HG02938 (cell line): Measurements from ENCODE around the gene LYG1.
"Not testable (repeated sequence)": the region's sequence is repeated elsewhere in the genome, so short reads cannot be mapped to it uniquely, and the experiment has no call there.

Experiments
- ATAC-seq: cut with Tn5 transposase; IDR thresholded peaks from one replicate; pipeline ENCODE4 v1.9.1; 2021; ENCODE audit warnings: mild to moderate bottlenecking, moderate library complexity; ENCODE audit not compliant: unreplicated experiment

Gene LYG1

GRCh38 chr2:99278195-99278765 is 22.7 kb downstream of the LYG1 start:
- not testable (repeated sequence) for ATAC-seq

GRCh38 chr2:99275882-99276281 is 25.1 kb downstream of the LYG1 start:
- ATAC-seq = no peak

- no peak for ATAC-seq
Observed at GRCh38 chr2:99261242-99261641, 39.8 kb downstream of the LYG1 start.

GRCh38 chr2:99260184-99260583 is 40.8 kb downstream of the LYG1 start:
- no peak for ATAC-seq

GRCh38 chr2:99259465-99259864 is 41.5 kb downstream of the LYG1 start:
- ATAC-seq = no peak

DNA sequence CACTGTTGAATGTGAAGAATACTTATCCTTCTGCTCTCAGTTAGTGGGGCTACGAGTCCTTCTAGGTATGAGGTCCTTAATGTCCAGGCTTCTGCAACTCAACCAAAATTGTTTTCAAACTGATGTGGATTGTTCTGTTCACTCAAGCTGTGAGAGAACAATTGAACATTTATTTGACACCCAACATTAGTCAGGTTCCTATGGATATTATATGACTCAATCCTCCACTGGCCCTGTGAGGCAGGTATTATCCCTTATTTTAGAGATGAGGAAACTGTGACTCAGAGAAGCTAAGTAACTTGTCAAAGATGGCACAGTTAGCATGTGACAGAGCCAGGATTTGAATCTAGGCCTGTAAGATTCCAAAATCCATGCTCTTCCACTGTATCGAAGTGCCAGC is 44.3 kb downstream of the LYG1 start:
- ATAC-seq = no peak

GRCh38 chr2:99255491-99256318 is 45.3 kb downstream of the LYG1 start, which contains the start of gene LYG2:
Gene LYG2 (minus strand): TSS chr2:99255666. CDS start chr2:99254260, 1,406 bp downstream.
- ATAC-seq = no peak

- no peak for ATAC-seq
Observed at GRCh38 chr2:99249951-99250350, 51.0 kb downstream of the LYG1 start.

- no peak for ATAC-seq
Observed at GRCh38 chr2:99242151-99242550, 58.8 kb downstream of the LYG1 start.

- ATAC-seq = no peak
Observed at GRCh38 chr2:99240431-99240830, 60.6 kb downstream of the LYG1 start.

DNA sequence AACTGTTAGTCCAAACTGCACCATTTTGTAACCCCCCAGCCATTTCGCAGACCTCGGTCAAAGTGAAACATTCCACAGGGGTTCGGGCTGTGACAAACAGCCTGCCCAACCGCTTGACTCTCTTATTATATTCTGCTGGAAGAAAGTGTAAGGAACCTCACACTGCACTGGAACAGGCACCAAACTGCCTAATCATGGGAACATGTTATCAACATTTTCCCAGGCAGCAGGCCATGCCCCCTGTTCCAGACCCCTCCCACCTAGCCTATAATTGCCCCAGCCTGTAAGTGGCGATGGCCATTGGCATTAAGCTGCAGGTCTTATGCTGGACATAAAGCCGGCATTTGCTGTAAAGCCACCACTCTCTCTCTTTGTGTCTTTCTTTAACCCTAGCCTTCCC is 62.4 kb downstream of the LYG1 start:
- no peak for ATAC-seq
